ENCODE data around the gene LENEP. TPM values are rescaled to one million over a fixed set of nuclear protein-coding genes. Genes with fewer than 3 reads are reported as not detected.

The LENEP gene
- total RNA-seq, 4 donors from 2014 or later: not detected

DNA sequence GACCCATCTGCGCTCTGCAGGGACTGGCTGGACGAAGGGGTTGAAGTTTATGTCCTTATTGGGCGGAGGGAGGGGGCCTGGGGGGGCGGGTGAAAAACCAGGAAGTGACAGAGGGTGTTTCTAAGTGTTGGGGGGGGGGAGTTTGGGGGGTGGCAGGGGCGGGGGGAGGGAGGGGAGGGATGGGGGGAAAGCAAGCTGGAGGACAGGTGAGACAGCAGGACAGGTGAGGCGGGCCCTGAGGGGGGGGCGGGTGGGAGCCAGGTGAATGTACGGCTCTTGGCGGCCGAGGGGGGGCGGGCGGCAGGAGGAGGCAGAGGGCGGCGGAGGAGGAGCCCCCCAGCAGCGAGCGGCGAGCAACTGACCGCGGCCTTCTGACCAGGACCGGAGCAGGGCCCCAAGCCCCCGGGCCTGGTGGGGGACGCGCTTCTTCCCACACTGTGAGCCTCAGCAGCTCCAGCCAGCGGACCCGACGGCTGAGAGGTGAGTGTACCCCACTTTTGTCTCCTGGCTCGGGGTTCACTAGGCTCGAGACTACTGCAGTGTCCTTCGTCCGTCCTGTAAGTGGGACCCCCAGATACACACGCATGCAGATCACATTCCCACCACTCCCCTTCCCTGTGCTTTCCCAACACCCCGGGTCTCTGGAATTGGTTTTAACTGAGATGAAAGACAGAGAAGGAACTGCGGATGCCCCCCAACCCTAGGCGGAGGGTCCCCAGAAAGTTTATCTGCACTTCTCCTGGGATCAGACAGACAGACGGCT, 9.3 kb downstream of the LENEP start, which contains the start of gene ZBTB7B:
ZBTB7B (plus strand) TSS at position 339 of the 763 bp plus-strand sequence. CDS start 11,859 bp downstream, outside the sequence.
- H3K9me3 ChIP-seq: no peaks in the 10 kb centered on the region
- H3K27me3 ChIP-seq: no peaks in the 10 kb centered on the region
- WGBS, 2 donors (ENCODE audit: low coverage in 1 of 2): 0% methylated on average over 4 to 23 of the region's 35 CpGs
- intact Hi-C loops (cut with DNase I; ENCODE audit: low total_unique reads): loop anchor here (5.0 kb wide), 1 partner anchor 35 kb away; no protein-coding TSS in a partner anchor
- peaks cover 44 to 56% (median 54%) of the 10 kb centered on the region in 4 donors for H3K4me1 ChIP-seq
- TF ChIP-seq POLR2A (IDR thresholded peaks at IDR 0.05): peak; percentile 57
- no peak for TF ChIP-seq EP300 (IDR thresholded peaks at IDR 0.05; ENCODE audit: low read depth)
- TF ChIP-seq POLR2AphosphoS5 (IDR thresholded peaks at IDR 0.05): peak in 1 of 3 donors; percentile 7
- TF ChIP-seq, protein P1, sequence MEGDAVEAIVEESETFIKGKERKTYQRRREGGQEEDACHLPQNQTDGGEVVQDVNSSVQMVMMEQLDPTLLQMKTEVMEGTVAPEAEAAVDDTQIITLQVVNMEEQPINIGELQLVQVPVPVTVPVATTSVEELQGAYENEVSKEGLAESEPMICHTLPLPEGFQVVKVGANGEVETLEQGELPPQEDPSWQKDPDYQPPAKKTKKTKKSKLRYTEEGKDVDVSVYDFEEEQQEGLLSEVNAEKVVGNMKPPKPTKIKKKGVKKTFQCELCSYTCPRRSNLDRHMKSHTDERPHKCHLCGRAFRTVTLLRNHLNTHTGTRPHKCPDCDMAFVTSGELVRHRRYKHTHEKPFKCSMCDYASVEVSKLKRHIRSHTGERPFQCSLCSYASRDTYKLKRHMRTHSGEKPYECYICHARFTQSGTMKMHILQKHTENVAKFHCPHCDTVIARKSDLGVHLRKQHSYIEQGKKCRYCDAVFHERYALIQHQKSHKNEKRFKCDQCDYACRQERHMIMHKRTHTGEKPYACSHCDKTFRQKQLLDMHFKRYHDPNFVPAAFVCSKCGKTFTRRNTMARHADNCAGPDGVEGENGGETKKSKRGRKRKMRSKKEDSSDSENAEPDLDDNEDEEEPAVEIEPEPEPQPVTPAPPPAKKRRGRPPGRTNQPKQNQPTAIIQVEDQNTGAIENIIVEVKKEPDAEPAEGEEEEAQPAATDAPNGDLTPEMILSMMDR (IDR thresholded peaks at IDR 0.05): peak in 1 of 5 experiments; percentile 9
- peak; percentile 54 for DNase-seq
- in situ Hi-C loops (cut with MboI; ENCODE audit: low pct_ligation_motif_present in 1 of 4, low pct_unique_long_range_greater_than_20kb in 1 of 4, low sequenced_read_pairs in 3 of 4): no loop called here
- peak within 1 kb of the TSS; percentile 96 to 100 (median 98) for H3K27ac ChIP-seq
- H3K36me3 ChIP-seq: no peaks in the 10 kb centered on the region
- peak within 1 kb of the TSS; percentile 66 to 97 (median 79) for H3K4me3 ChIP-seq

DNA sequence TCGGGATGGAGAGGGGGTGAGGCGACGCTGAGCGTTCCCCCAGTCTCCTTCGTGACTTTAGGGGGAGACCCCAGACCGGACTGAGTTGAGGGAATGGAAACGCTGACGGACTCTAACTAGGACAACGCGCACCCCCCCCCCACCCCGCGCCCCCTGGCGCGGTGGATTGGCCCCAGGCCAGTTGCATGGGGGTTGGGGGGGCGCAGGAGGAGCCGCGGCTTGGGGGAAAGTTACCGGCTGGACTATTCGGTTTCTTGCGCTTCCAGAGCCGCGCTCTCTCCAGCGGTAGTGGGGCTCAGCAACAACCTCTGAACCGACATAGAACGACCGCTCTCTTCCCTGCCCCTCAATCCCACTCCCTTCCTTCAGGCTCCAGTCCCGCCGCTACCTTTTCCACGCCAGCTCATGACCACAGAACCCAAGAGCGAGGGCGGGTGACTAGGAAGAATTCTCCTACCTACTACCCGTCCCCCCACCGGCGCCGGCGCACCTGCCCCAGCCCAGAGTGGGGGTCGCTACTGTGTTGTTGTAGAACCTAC, 9.9 kb downstream of the LENEP start:
- peak; percentile 43 for DNase-seq
- 0 to 7% methylated on average over 3 to 37 of the region's 37 CpGs for WGBS, 2 donors (ENCODE audit: low coverage in 1 of 2)
- H3K36me3 ChIP-seq: no peaks in the 10 kb centered on the region
- peak overlapping the region; percentile 96 to 100 (median 98) for H3K27ac ChIP-seq
- H3K4me3 ChIP-seq: peak overlapping the region; percentile 66 to 97 (median 79)
- TF ChIP-seq POLR2A (IDR thresholded peaks at IDR 0.05): peak; percentile 28
- TF ChIP-seq, protein P1 (IDR thresholded peaks at IDR 0.05): no peak
- no peaks in the 10 kb centered on the region for H3K9me3 ChIP-seq
- intact Hi-C loops (cut with DNase I; ENCODE audit: low total_unique reads): loop anchor here (5.0 kb wide), 1 partner anchor 36 kb away; no protein-coding TSS in a partner anchor
- no peaks in the 10 kb centered on the region for H3K27me3 ChIP-seq
- in situ Hi-C loops (cut with MboI; ENCODE audit: low pct_ligation_motif_present in 1 of 4, low pct_unique_long_range_greater_than_20kb in 1 of 4, low sequenced_read_pairs in 3 of 4): no loop called here
- peaks cover 44 to 62% (median 60%) of the 10 kb centered on the region in 4 donors for H3K4me1 ChIP-seq

DNA sequence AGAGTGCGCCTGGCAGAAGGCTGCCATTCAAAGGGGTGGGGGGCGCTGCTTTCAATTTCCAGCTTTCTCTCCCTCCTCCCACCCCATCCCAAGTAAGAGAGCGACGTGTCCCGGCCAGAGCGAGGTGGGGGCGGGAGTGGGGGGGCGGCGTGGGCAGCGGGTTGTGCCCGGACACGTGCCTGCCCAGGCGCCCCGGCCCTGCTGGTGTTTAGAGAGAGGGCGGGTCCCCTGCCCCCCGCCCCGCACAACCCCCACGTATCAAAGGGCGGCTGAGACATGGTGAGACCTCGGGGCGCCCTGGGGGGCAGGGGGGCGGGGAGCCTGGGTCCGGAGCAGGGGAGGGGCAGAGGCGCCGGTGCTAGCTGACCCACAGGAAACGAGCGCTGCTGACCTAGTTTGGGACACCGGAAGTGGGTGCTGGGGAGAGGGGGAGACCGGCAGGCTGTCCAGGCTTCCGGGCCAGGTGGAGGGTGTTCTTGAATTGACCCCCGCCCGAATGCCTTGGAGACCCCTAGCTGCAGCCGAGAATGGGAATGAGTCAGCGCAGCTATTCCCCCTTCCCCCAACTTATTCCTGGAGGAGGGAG, 10.5 kb downstream of the LENEP start:
- intact Hi-C loops (cut with DNase I; ENCODE audit: low total_unique reads) (loop anchor here (5.0 kb wide), 1 partner anchor 37 kb away; no protein-coding TSS in a partner anchor), in situ Hi-C loops (cut with MboI; ENCODE audit: low pct_ligation_motif_present in 1 of 4, low pct_unique_long_range_greater_than_20kb in 1 of 4, low sequenced_read_pairs in 3 of 4) (no loop called here)
- H3K4me3 ChIP-seq: peak overlapping the region; percentile 66 to 97 (median 79)
- H3K4me1 ChIP-seq: peaks cover 42 to 66% (median 59%) of the 10 kb centered on the region in 4 donors
- 0 to 1% methylated on average over 2 to 17 of the region's 34 CpGs for whole genome bisulfite sequencing, 2 donors (ENCODE audit: low coverage in 1 of 2)
- no peaks in the 10 kb centered on the region for H3K27me3 ChIP-seq
- H3K27ac ChIP-seq: peak overlapping the region; percentile 96 to 100 (median 98)
- no peaks in the 10 kb centered on the region for H3K36me3 ChIP-seq
- DNase-seq: peak; percentile 78
- TF ChIP-seq POLR2AphosphoS5 (IDR thresholded peaks at IDR 0.05): peak in 1 of 3 donors; percentile 5
- TF ChIP-seq POLR2A (IDR thresholded peaks at IDR 0.05): no peak
- TF ChIP-seq EP300 (IDR thresholded peaks at IDR 0.05; ENCODE audit: low read depth): no peak
- TF ChIP-seq, protein P1 (IDR thresholded peaks at IDR 0.05): no peak
- no peaks in the 10 kb centered on the region for H3K9me3 ChIP-seq

Measured in transverse colon (tissue), 4 donors.